HCT116 (cell line): ENCODE results near the gene LIPT2. TPM values are rescaled to one million over a fixed set of nuclear protein-coding genes. Genes with fewer than 3 reads are reported as not detected.
A peak's percentile ranks its signal among the peaks of the same experiment; 100 is the strongest.

Experiments used
- ATAC-seq: fragments of 200-7000 bp; cut with Tn5 transposase; 2 replicates; pipeline ENCODE4 v1.9.1; 2020; ENCODE audit warnings: mild to moderate bottlenecking, moderate library complexity
- BruUV-seq: library from RNA; stranded (reverse); fragments of 400-500 nt; replicated peaks from 2 replicates; lab custom pipeline; 2021; lab: Mats Ljungman, UMichigan
- CTCF ChIA-PET: fragments of 300-600 bp; sonication (Branson Sonifier 250); formaldehyde crosslinking; loops from one replicate; lab custom pipeline; 2021; ENCODE audit warnings: antibody characterized with exemption; lab: Charles Lee
- POLR2A ChIA-PET: fragments of 300-600, 350-600 bp; sonication (Branson Sonifier 250); formaldehyde crosslinking; loops from one replicate; lab custom pipeline; 2021; ENCODE audit warnings: antibody characterized with exemption; lab: Charles Lee
- RAD21 ChIA-PET, 2 experiments: fragments of 300-600 bp; sonication (Branson Sonifier 250); formaldehyde crosslinking; loops; one replicate each; lab custom pipeline; 2023; ENCODE audit warnings: low total read pairs in 2 of 2; ENCODE audit not compliant: uncharacterized antibody in 2 of 2, unreplicated experiment in 2 of 2, low non-redundant PET in 1 of 2; lab: Charles Lee
- DNase-seq: peaks from one replicate; pipeline ENCODE4 v3.0.0-alpha.2; 2010; ENCODE audit warnings: low read depth, low spot score
- H2AFZ ChIP-seq: fragments of 200-600 bp; shearing (Covaris generic), sonication (generic); 2 replicates; pipeline ENCODE4 v1.6.1; 2017; ENCODE audit warnings: low read depth, mixed run types, mixed read lengths, antibody characterized with exemption, low read length; ENCODE audit not compliant: poor library complexity, severe bottlenecking
- H3K27ac ChIP-seq: 2 replicates; pipeline ENCODE4 v1.5.1; 2012; ENCODE audit warnings: low read depth, low read length
- H3K27me3 ChIP-seq: fragments of 200-600 bp; sonication (generic); 2 replicates; pipeline ENCODE4 v1.6.1; 2016; ENCODE audit warnings: mixed run types, low read length, mixed read lengths; ENCODE audit not compliant: insufficient read depth
- H3K36me3 ChIP-seq, 2 experiments: fragments of 200-500 bp in 1 of 2; fragments of 200-600 bp in 1 of 2; sonication (Bioruptor generic) in 1 of 2; sonication (generic) in 1 of 2; 2 replicates each; pipeline versions ENCODE4 v1.5.1 to v1.6.1; 2014 to 2016; ENCODE audit warnings: low read length in 2 of 2, inconsistent platforms in 1 of 2, mixed read lengths in 1 of 2, mixed run types in 1 of 2; ENCODE audit not compliant: insufficient read depth in 2 of 2, control insufficient read depth in 1 of 2
- H3K4me1 ChIP-seq, 2 experiments: fragments of 200-600 bp in 1 of 2; sonication (generic) in 1 of 2; 2 replicates each; pipeline versions ENCODE4 v1.5.1 to v1.6.1; 2012 to 2017; ENCODE audit warnings: low read length in 2 of 2, inconsistent platforms in 1 of 2, mild to moderate bottlenecking in 1 of 2, mixed read lengths in 1 of 2, mixed run types in 1 of 2, moderate library complexity in 1 of 2; ENCODE audit not compliant: insufficient read depth in 2 of 2, control insufficient read depth in 1 of 2
- H3K4me2 ChIP-seq: fragments of 200-600 bp; sonication (generic); 2 replicates; pipeline ENCODE4 v1.6.1; 2017; ENCODE audit warnings: mixed run types, low read length, mixed read lengths
- H3K4me3 ChIP-seq, 2 experiments: fragments of 200-600 bp in 1 of 2; sonication (generic) in 1 of 2; replicated peaks in 1 of 2; 2 replicates each; pipeline ENCODE4 v1.5.1; 2011 to 2016; ENCODE audit warnings: low read length in 2 of 2, control low read depth in 1 of 2, low read depth in 1 of 2, mild to moderate bottlenecking in 1 of 2, mixed read lengths in 1 of 2, mixed run types in 1 of 2
- H3K79me2 ChIP-seq: fragments of 200-600 bp; sonication (generic); 2 replicates; pipeline ENCODE4 v1.6.1; 2017; ENCODE audit warnings: mild to moderate bottlenecking, mixed run types, low read length, moderate library complexity, mixed read lengths; ENCODE audit not compliant: insufficient read depth
- H3K9ac ChIP-seq: fragments of 200-600 bp; sonication (generic); 2 replicates; pipeline ENCODE4 v1.6.1; 2016; ENCODE audit warnings: low read length, mixed read lengths
- H3K9me2 ChIP-seq: fragments of 200-600 bp; sonication (generic), shearing (Covaris generic); 2 replicates; pipeline ENCODE4 v1.6.1; 2017; ENCODE audit warnings: mixed run types, mild to moderate bottlenecking, moderate library complexity; ENCODE audit not compliant: insufficient read depth
- H3K9me3 ChIP-seq, 2 experiments: fragments of 200-500 bp in 1 of 2; fragments of 200-600 bp in 1 of 2; sonication (Bioruptor generic) in 1 of 2; sonication (generic) in 1 of 2; 2 replicates each; pipeline ENCODE4 v1.6.1; 2014 to 2017; ENCODE audit warnings: low read length in 2 of 2, mixed read lengths in 2 of 2, inconsistent platforms in 1 of 2, low read depth in 1 of 2, mild to moderate bottlenecking in 1 of 2, mixed run types in 1 of 2, moderate library complexity in 1 of 2; ENCODE audit not compliant: control insufficient read depth in 1 of 2, insufficient read depth in 1 of 2
- H4K20me1 ChIP-seq: fragments of 200-600 bp; sonication (generic), shearing (Covaris generic); 2 replicates; pipeline ENCODE4 v1.6.1; 2017; ENCODE audit warnings: mixed run types, mild to moderate bottlenecking, moderate library complexity; ENCODE audit not compliant: insufficient read depth
- CTCF ChIP-seq, 3 experiments: fragments of 200-600 bp in 1 of 3; sonication (generic) in 1 of 3; IDR thresholded peaks in 2 of 3; conservative IDR thresholded peaks in 1 of 3; 2 replicates each; pipeline ENCODE4 v1.5.1; 2012 to 2017; ENCODE audit warnings: low read depth in 2 of 3, low read length in 2 of 3, antibody characterized with exemption in 1 of 3, borderline replicate concordance in 1 of 3, control low read depth in 1 of 3, mild to moderate bottlenecking in 1 of 3, mixed read lengths in 1 of 3, mixed run types in 1 of 3, moderate library complexity in 1 of 3; ENCODE audit not compliant: insufficient read depth in 1 of 3
- EGR1 ChIP-seq: IDR thresholded peaks from 2 replicates; pipeline ENCODE4 v1.6.1; 2012; ENCODE audit warnings: low read depth
- EZH2 ChIP-seq: fragments of 200-600 bp; sonication (generic); IDR thresholded peaks from 2 replicates; pipeline ENCODE4 v1.6.1; 2017; ENCODE audit warnings: antibody characterized with exemption, mixed run types
- FOSL1 ChIP-seq: IDR thresholded peaks from 2 replicates; pipeline ENCODE4 v1.6.1; 2012; ENCODE audit warnings: low read depth
- POLR2A ChIP-seq: IDR thresholded peaks from 2 replicates; pipeline ENCODE4 v1.7.0; 2011; ENCODE audit warnings: borderline replicate concordance; ENCODE audit not compliant: insufficient read depth, insufficient read length; ENCODE audit errors: extremely low read depth
- POLR2AphosphoS5 ChIP-seq: IDR thresholded peaks from 2 replicates; pipeline ENCODE4 v1.6.1; 2011; ENCODE audit warnings: mild to moderate bottlenecking, low read depth, low read length, moderate library complexity
- RAD21 ChIP-seq: IDR thresholded peaks from 2 replicates; pipeline ENCODE4 v1.6.1; 2012; ENCODE audit warnings: low read depth, mild to moderate bottlenecking
- TCF7L2 ChIP-seq: IDR thresholded peaks from 2 replicates; pipeline ENCODE4 v1.7.0; 2011; ENCODE audit warnings: borderline replicate concordance, inconsistent platforms; ENCODE audit not compliant: insufficient read depth, insufficient read length; ENCODE audit errors: extremely low read depth
- intact Hi-C: fragments of 100-400 bp; cut with micrococcal nuclease; formaldehyde crosslinking; loops from 2 replicates; pipeline ENCODE4 v1.10.0; 2022
- total RNA-seq: library from RNA; stranded (reverse); gene quantifications from one replicate; pipeline ENCODE4 v1.2.1, GENCODE V29; 2021; ENCODE audit not compliant: unreplicated experiment

The LIPT2 gene
- total RNA-seq, 1 experiment from 2014 or later, result 3.4 TPM

GRCh38 chr11:74450318-74450717, 43.2 kb downstream of the LIPT2 start:
- Histone ChIP-seq H3K27ac (no peak overlapping the region), H4K20me1 (no peaks in the 10 kb centered on the region), H2AFZ (no peak overlapping the region), H3K9ac (no peak overlapping the region), H3K9me3 (no peaks in the 10 kb centered on the region), H3K27me3 (no peaks in the 10 kb centered on the region), H3K4me1 (peaks cover 0 to 3% of the 10 kb centered on the region in 2 experiments; a peak in 1 of 4 replicates), H3K4me3 (no peak overlapping the region), H3K4me2 (no peak overlapping the region), H3K9me2 (no peaks in the 10 kb centered on the region), H3K36me3 (no peaks in the 10 kb centered on the region), H3K79me2 (no peaks in the 10 kb centered on the region)
- TF ChIP-seq TCF7L2, result no peak
- no peak for TF ChIP-seq EGR1
- TF ChIP-seq POLR2A, result no peak
- no peak for TF ChIP-seq POLR2AphosphoS5
- TF ChIP-seq EZH2, result no peak
- ChIA-PET RAD21 (interaction anchor here (1.3 to 2.2 kb wide), 5 partner anchors 52 to 487 kb away, joined by 3 to 17 read pairs (median 7); partner anchors contain the start of gene PGM2L1 (in 1 of the 2)), POLR2A (no interaction called here), CTCF (interaction anchor here (0.7 to 5.4 kb wide), 16 partner anchors 12 to 519 kb away, joined by 3 to 120 read pairs (median 4); no protein-coding TSS in a partner anchor)
- ATAC-seq (no peak), DNase-seq (no peak)
- BruUV-seq, result no TSS peak
- intact Hi-C loops, result no loop called here

- intact Hi-C loops, result loop anchor here (1.0 kb wide), 3 partner anchors 121 to 485 kb away; no protein-coding TSS in a partner anchor
- DNase-seq (peak; percentile 57), ATAC-seq (peak; percentile 82)
- TF ChIP-seq FOSL1, result no peak
- TF ChIP-seq RAD21, result peak; percentile 96
- peak; percentile 68 to 79 (median 74) for TF ChIP-seq CTCF (IDR thresholded peaks at IDR 0.05 in 2 of 3, conservative IDR thresholded peaks at IDR 0.05 in 1 of 3; ENCODE audit: borderline replicate concordance in 1 of 3, insufficient read depth in 1 of 3, low read depth in 2 of 3, low read length in 2 of 3)
- H2AFZ ChIP-seq, result peak overlapping the region; percentile 70
- peaks cover 0 to 3% of the 10 kb centered on the region in 2 experiments; a peak in 1 of 4 replicates for H3K4me1 ChIP-seq
- ChIA-PET CTCF (interaction anchor here (0.6 to 5.1 kb wide), 31 partner anchors 11 to 650 kb away, joined by 3 to 120 read pairs (median 4); partner anchors contain the start of gene LIPT2), RAD21 (interaction anchor here (0.6 to 2.2 kb wide), 6 partner anchors 51 to 486 kb away, joined by 3 to 17 read pairs (median 6); partner anchors contain the start of gene PGM2L1 (in 1 of the 2)), POLR2A (interaction anchor here (1.0 kb wide), 1 partner anchor 44 kb away, joined by 3 read pairs; the partner anchor contains the start of gene LIPT2)
- no peaks in the 10 kb centered on the region for H3K9me3 ChIP-seq
- no peaks in the 10 kb centered on the region for H4K20me1 ChIP-seq
- H3K36me3 ChIP-seq, result no peaks in the 10 kb centered on the region
- H3K79me2 ChIP-seq, result no peaks in the 10 kb centered on the region
- no peak overlapping the region for H3K27ac ChIP-seq
- H3K4me2 ChIP-seq, result no peak overlapping the region; the same call in 1 of the 2 replicates
- H3K27me3 ChIP-seq, result no peaks in the 10 kb centered on the region
- H3K9me2 ChIP-seq, result no peaks in the 10 kb centered on the region
- no peak overlapping the region for H3K4me3 ChIP-seq
- H3K9ac ChIP-seq, result no peak overlapping the region
- no TSS peak for BruUV-seq
These were observed 44.1 kb downstream of the LIPT2 start for GRCh38 chr11:74449369-74449931.
